Testis (tissue), 2 donors: ENCODE results near the gene KRTAP2-1.
"Not testable (repeated sequence)": the region's sequence is repeated elsewhere in the genome, so short reads cannot be mapped to it uniquely, and the experiment has no call there.

Source experiments
- CTCF ChIP-seq, 3 experiments: fragments of 450-650 bp in 2 of 3; fragments of 200-600 bp in 1 of 3; sonication (generic) in 1 of 3; IDR thresholded peaks; one replicate each; pipeline ENCODE4 v1.5.1; 2016 to 2019; ENCODE audit warnings: antibody characterized with exemption in 3 of 3, mild to moderate bottlenecking in 2 of 3, moderate library complexity in 1 of 3
- POLR2A ChIP-seq: fragments of 450-650 bp; IDR thresholded peaks from one replicate; pipeline ENCODE4 v1.6.1; 2017; ENCODE audit warnings: antibody characterized with exemption, mild to moderate bottlenecking, moderate library complexity

GRCh38 chr17:41034346-41034935, 12.7 kb downstream of the KRTAP2-1 start, which contains the start of gene KRTAP1-3:
- TF ChIP-seq CTCF (IDR thresholded peaks at IDR 0.05); POLR2A: not testable (repeated sequence)
